ENCODE results near the gene FZD10. TPM values are rescaled to one million over a fixed set of nuclear protein-coding genes. Genes with fewer than 3 reads are reported as not detected.

The FZD10 gene
- total and polyA plus RNA-seq, 2 experiments from 2014 or later = 0.11 to 0.45 TPM

GRCh38 chr12:130128790-130129735 lies 33.2 kb upstream of the FZD10 start (continued):
- TF ChIP-seq ZNF462 (CRISPR knock-in tag; IDR thresholded peaks at IDR 0.05) = no peak

DNA sequence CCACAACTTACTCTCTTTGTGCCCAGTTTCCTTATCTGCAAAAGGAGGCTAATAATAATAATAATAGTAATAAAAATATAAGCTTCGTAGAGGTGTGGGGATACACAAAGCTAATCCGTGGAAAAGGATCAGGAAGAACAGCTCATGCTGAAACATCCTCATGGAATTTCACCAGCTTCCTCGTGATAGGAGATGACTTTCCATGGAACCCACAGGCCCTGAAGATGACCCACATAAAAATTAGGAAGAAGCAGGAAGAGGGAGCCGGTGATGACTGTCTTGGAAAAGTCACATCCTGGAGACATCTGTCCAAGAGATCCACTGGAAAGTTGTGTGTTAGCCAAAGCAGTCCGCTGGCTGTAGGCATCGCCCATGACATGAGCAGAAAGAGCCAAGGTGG lies 31.9 kb upstream of the FZD10 start:
- peaks cover 97% of the 10 kb centered on the region for H3K9me3 Mint-ChIP-seq
- TF ChIP-seq, protein P1, sequence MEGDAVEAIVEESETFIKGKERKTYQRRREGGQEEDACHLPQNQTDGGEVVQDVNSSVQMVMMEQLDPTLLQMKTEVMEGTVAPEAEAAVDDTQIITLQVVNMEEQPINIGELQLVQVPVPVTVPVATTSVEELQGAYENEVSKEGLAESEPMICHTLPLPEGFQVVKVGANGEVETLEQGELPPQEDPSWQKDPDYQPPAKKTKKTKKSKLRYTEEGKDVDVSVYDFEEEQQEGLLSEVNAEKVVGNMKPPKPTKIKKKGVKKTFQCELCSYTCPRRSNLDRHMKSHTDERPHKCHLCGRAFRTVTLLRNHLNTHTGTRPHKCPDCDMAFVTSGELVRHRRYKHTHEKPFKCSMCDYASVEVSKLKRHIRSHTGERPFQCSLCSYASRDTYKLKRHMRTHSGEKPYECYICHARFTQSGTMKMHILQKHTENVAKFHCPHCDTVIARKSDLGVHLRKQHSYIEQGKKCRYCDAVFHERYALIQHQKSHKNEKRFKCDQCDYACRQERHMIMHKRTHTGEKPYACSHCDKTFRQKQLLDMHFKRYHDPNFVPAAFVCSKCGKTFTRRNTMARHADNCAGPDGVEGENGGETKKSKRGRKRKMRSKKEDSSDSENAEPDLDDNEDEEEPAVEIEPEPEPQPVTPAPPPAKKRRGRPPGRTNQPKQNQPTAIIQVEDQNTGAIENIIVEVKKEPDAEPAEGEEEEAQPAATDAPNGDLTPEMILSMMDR (conservative IDR thresholded peaks at IDR 0.05; ENCODE audit: low read depth in 2 of 2) = no peak
- TF ChIP-seq STAT1 (IDR thresholded peaks at IDR 0.05; ENCODE audit: unreplicated experiment) = no peak
- no peak for TF ChIP-seq ZNF114 (CRISPR knock-in tag; IDR thresholded peaks at IDR 0.05)
- TF ChIP-seq ETS1 (IDR thresholded peaks at IDR 0.05) = no peak
- no peak for TF ChIP-seq JUNB (IDR thresholded peaks at IDR 0.05; ENCODE audit: unreplicated experiment)
- TF ChIP-seq CREB1 (CRISPR knock-in tag; IDR thresholded peaks at IDR 0.05; ENCODE audit: low read depth) = no peak

More for the DNA sequence above, 31.9 kb upstream of the FZD10 start:
- Histone ChIP-seq H3K4me3 (no peak overlapping the region), H3K9me2 (ENCODE audit: insufficient read depth) (0 out of 2 replicates have a peak, but pooled peaks cover 4% of the 10 kb centered on the region), H3K4me1 (ENCODE audit: insufficient read depth) (no peaks in the 10 kb centered on the region), H2AFZ (no peak overlapping the region), H3K4me2 (no peak overlapping the region), H4K20me1 (replicated peaks; ENCODE audit: insufficient read depth) (no peaks in the 10 kb centered on the region), H3K27me3 (ENCODE audit: insufficient read depth) (no peaks in the 10 kb centered on the region), H3K27ac (ENCODE audit: low read depth) (no peak overlapping the region), H3F3A (replicated peaks; ENCODE audit: low read depth) (peaks cover 5% of the 10 kb centered on the region; the same call in 1 of the 2 replicates), H3K79me2 (replicated peaks; ENCODE audit: insufficient read depth) (no peaks in the 10 kb centered on the region), H3K36me3 (ENCODE audit: insufficient read depth) (no peaks in the 10 kb centered on the region; the same call in 1 of the 2 replicates)
- Mint-ChIP-seq H3K4me3 (no peak overlapping the region), H3K27ac (no peak overlapping the region), H3K27me3 (ENCODE audit: insufficient read depth, low read depth, poor library complexity) (no peaks in the 10 kb centered on the region), H3K36me3 (ENCODE audit: low read depth) (peaks cover 66% of the 10 kb centered on the region), H3K4me1 (no peaks in the 10 kb centered on the region; the same call in 2 of the 3 replicates)
- no peak for ATAC-seq
- DNase-seq (ENCODE audit: low spot score) = no peak

Measured in GM23338 (cell line).